ENCODE data around the gene ADORA3. TPM values are rescaled to one million over a fixed set of nuclear protein-coding genes. Genes with fewer than 3 reads are reported as not detected.

ADORA3 gene
- total RNA-seq, 1 donor = not detected

DNA sequence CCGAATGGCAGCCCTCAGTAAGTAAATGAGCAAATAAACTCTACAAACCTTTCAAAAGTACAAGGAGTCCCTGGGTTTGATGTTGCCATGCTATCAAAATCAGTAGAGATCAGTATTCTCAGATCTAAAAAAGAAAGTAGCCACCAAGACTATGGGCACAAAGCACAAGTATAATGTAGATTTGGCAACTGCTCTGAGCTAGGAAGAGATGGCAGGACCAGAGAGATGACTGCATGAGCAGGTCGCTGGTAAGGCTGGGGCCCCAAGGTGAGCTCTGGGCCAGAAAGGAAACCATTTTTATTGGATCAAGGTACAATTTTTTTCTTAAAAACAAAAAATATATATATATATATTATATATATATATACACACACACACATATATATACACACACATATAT, 3.1 kb upstream of the ADORA3 start:
- Histone ChIP-seq H3K4me2 (ENCODE audit: insufficient read depth, low read length) (no peak overlapping the region), H3K4me3 (ENCODE audit: insufficient read depth, low read length) (no peak overlapping the region), H3K27me3 (ENCODE audit: insufficient read depth, low read length) (peaks cover 2% of the 10 kb centered on the region), H2AFZ (ENCODE audit: low read length) (no peak overlapping the region), H3K79me2 (ENCODE audit: insufficient read depth, low read length) (no peaks in the 10 kb centered on the region), H4K20me1 (ENCODE audit: insufficient read depth, low read length) (no peaks in the 10 kb centered on the region), H3K27ac (ENCODE audit: low read depth, low read length) (no peak overlapping the region), H3K9me3 (ENCODE audit: low read depth, low read length) (no peaks in the 10 kb centered on the region), H3K4me1 (ENCODE audit: insufficient read depth, low read length) (peaks cover 14% of the 10 kb centered on the region), H3K36me3 (ENCODE audit: insufficient read depth, low read length) (no peaks in the 10 kb centered on the region)
- TF ChIP-seq, protein P1, sequence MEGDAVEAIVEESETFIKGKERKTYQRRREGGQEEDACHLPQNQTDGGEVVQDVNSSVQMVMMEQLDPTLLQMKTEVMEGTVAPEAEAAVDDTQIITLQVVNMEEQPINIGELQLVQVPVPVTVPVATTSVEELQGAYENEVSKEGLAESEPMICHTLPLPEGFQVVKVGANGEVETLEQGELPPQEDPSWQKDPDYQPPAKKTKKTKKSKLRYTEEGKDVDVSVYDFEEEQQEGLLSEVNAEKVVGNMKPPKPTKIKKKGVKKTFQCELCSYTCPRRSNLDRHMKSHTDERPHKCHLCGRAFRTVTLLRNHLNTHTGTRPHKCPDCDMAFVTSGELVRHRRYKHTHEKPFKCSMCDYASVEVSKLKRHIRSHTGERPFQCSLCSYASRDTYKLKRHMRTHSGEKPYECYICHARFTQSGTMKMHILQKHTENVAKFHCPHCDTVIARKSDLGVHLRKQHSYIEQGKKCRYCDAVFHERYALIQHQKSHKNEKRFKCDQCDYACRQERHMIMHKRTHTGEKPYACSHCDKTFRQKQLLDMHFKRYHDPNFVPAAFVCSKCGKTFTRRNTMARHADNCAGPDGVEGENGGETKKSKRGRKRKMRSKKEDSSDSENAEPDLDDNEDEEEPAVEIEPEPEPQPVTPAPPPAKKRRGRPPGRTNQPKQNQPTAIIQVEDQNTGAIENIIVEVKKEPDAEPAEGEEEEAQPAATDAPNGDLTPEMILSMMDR (IDR thresholded peaks at IDR 0.05; ENCODE audit: extremely low read depth, low read depth, low read length) = no peak
- DNase-seq (ENCODE audit: insufficient read length, low spot score, missing footprints) = no peak

DNA sequence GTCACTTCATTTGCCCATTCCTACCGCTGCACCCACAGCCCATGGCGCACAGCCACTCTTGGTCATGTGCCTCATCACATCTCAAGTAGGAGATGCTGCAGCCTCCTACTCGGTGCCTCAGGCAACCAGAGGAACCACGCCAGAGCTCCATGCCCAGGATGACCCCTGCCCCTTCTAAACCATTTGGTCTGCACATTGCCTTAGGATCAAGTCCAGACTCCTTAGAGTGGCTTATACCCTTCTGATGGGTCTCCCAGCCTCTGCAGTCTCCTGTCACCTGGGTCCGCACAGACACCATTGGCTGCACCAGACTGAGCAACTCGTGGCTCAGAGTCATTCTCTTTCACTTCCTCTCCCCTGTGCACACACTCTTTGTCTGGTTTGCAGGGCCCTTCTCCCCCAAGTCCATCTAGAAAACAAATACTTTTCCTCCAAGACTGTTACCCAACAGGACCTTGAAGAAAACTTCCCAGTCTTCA, 2.2 kb upstream of the ADORA3 start:
- Histone ChIP-seq H4K20me1 (ENCODE audit: insufficient read depth, low read length) (no peaks in the 10 kb centered on the region), H3K9me3 (ENCODE audit: low read depth, low read length) (no peaks in the 10 kb centered on the region), H3K27me3 (ENCODE audit: insufficient read depth, low read length) (peaks cover 3% of the 10 kb centered on the region), H3K4me2 (ENCODE audit: insufficient read depth, low read length) (no peak overlapping the region), H3K79me2 (ENCODE audit: insufficient read depth, low read length) (no peaks in the 10 kb centered on the region), H3K27ac (ENCODE audit: low read depth, low read length) (no peak overlapping the region), H3K4me3 (ENCODE audit: insufficient read depth, low read length) (no peak overlapping the region), H3K36me3 (ENCODE audit: insufficient read depth, low read length) (no peaks in the 10 kb centered on the region), H2AFZ (ENCODE audit: low read length) (no peak overlapping the region), H3K4me1 (ENCODE audit: insufficient read depth, low read length) (peaks cover 14% of the 10 kb centered on the region)
- DNase-seq (ENCODE audit: insufficient read length, low spot score, missing footprints) = no peak
- TF ChIP-seq, protein P1 (IDR thresholded peaks at IDR 0.05; ENCODE audit: extremely low read depth, low read depth, low read length) = no peak

DNA sequence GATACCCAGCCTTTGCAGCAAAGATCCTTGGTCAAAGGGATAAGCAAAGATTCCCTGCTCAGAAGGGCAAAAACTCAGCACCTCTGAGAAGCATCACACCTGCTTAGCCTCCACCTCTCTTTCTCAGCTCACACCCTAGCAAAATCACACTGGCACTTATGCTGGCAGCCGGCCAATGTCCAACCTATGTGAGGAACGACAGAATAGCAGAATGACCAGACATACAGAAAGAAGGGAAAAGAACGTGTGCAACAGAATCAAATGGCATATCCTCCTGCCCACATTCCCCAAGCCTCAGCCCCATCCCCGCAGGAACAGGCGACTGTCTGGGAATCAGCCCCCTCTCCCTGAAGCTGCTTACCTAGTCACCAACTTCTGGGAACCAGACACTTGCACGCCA, 664 bp upstream of the ADORA3 start:
- Histone ChIP-seq H3K27ac (ENCODE audit: low read depth, low read length) (no peak overlapping the region), H3K4me2 (ENCODE audit: insufficient read depth, low read length) (no peak overlapping the region), H3K36me3 (ENCODE audit: insufficient read depth, low read length) (no peaks in the 10 kb centered on the region), H2AFZ (ENCODE audit: low read length) (no peak overlapping the region), H4K20me1 (ENCODE audit: insufficient read depth, low read length) (no peaks in the 10 kb centered on the region), H3K4me3 (ENCODE audit: insufficient read depth, low read length) (no peak overlapping the region), H3K79me2 (ENCODE audit: insufficient read depth, low read length) (no peaks in the 10 kb centered on the region), H3K4me1 (ENCODE audit: insufficient read depth, low read length) (peaks cover 14% of the 10 kb centered on the region), H3K27me3 (ENCODE audit: insufficient read depth, low read length) (peaks cover 12% of the 10 kb centered on the region), H3K9me3 (ENCODE audit: low read depth, low read length) (no peaks in the 10 kb centered on the region)
- TF ChIP-seq, protein P1 (IDR thresholded peaks at IDR 0.05; ENCODE audit: extremely low read depth, low read depth, low read length) = no peak
- DNase-seq (ENCODE audit: insufficient read length, low spot score, missing footprints) = no peak

DNA sequence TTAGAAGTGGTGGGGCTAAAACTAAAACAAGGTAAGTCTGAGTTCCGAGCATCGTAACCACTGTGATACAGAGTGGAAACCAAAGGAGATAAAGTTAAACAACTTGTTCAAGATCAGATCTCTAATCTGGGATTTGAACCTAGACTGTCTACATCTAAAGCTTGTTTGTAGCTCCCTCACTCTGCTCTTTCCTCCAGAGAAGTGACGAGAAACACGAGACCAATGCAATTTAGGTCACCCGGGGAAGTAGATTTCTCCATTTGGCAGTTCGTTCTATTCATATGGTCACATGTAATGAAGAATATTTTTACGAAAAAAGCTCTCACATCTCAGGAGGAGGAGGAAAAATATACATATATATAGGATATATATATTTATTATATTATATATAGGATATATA, 1.8 kb downstream of the ADORA3 start:
- Histone ChIP-seq H3K27ac (ENCODE audit: low read depth, low read length) (no peak overlapping the region), H3K79me2 (ENCODE audit: insufficient read depth, low read length) (no peaks in the 10 kb centered on the region), H3K4me1 (ENCODE audit: insufficient read depth, low read length) (no peaks in the 10 kb centered on the region), H3K9me3 (ENCODE audit: low read depth, low read length) (no peaks in the 10 kb centered on the region), H3K4me3 (ENCODE audit: insufficient read depth, low read length) (no peak overlapping the region), H4K20me1 (ENCODE audit: insufficient read depth, low read length) (no peaks in the 10 kb centered on the region), H2AFZ (ENCODE audit: low read length) (no peak overlapping the region), H3K36me3 (ENCODE audit: insufficient read depth, low read length) (no peaks in the 10 kb centered on the region), H3K27me3 (ENCODE audit: insufficient read depth, low read length) (peaks cover 15% of the 10 kb centered on the region), H3K4me2 (ENCODE audit: insufficient read depth, low read length) (no peak overlapping the region)
- DNase-seq (ENCODE audit: insufficient read length, low spot score, missing footprints) = no peak
- TF ChIP-seq, protein P1 (IDR thresholded peaks at IDR 0.05; ENCODE audit: extremely low read depth, low read depth, low read length) = no peak
